Spleen (tissue), 11 donors: ENCODE data around the gene ATG5. TPM values are rescaled to one million over a fixed set of nuclear protein-coding genes. Genes with fewer than 3 reads are reported as not detected.

Experiments used
- DNase-seq: peaks from one replicate; pipeline ENCODE4 v3.0.0-alpha.2; 2020
- H3K27ac ChIP-seq, 8 donors: fragments of 200-600 bp; sonication (generic) in 7 of 8; 1 replicate in 4 of 8; 2 replicates in 4 of 8; pipeline versions ENCODE4 v1.5.0 to v1.8.0; 2016 to 2021; ENCODE audit warnings: inconsistent platforms in 4 of 8, mild to moderate bottlenecking in 4 of 8, moderate library complexity in 1 of 8
- H3K27me3 ChIP-seq, 7 donors: fragments of 200-600 bp; sonication (generic) in 6 of 7; replicated peaks in 1 of 7; 1 replicate in 4 of 7; 2 replicates in 3 of 7; pipeline versions ENCODE4 v1.5.0 to v1.8.0; 2016 to 2021; ENCODE audit warnings: inconsistent platforms in 3 of 7, mild to moderate bottlenecking in 1 of 7
- H3K36me3 ChIP-seq, 6 donors: fragments of 200-600 bp; sonication (generic) in 5 of 6; 1 replicate in 4 of 6; 2 replicates in 2 of 6; pipeline versions ENCODE4 v1.5.0 to v1.8.0; 2016 to 2021; ENCODE audit warnings: inconsistent platforms in 2 of 6
- H3K4me1 ChIP-seq, 6 donors: fragments of 200-600 bp; sonication (generic) in 5 of 6; 1 replicate in 3 of 6; 2 replicates in 3 of 6; pipeline versions ENCODE4 v1.5.0 to v1.8.0; 2016 to 2021; ENCODE audit warnings: inconsistent platforms in 3 of 6
- H3K4me3 ChIP-seq, 8 donors: fragments of 200-600 bp; sonication (generic) in 7 of 8; 1 replicate in 4 of 8; 2 replicates in 4 of 8; pipeline versions ENCODE4 v1.5.0 to v1.8.0; 2016 to 2021; ENCODE audit warnings: inconsistent platforms in 4 of 8, mild to moderate bottlenecking in 4 of 8, moderate library complexity in 2 of 8
- H3K9me3 ChIP-seq, 8 donors: fragments of 200-600 bp; sonication (generic) in 7 of 8; 1 replicate in 4 of 8; 2 replicates in 4 of 8; pipeline versions ENCODE4 v1.5.0 to v1.8.0; 2016 to 2021; ENCODE audit warnings: inconsistent platforms in 4 of 8
- CTCF ChIP-seq, 11 experiments: fragments of 200-600 bp in 7 of 11; fragments of 450-650 bp in 4 of 11; sonication (generic) in 4 of 11; IDR thresholded peaks in 8 of 11; conservative IDR thresholded peaks in 3 of 11; 1 replicate in 7 of 11; 2 replicates in 4 of 11; pipeline versions ENCODE4 v1.4.0 to v1.8.0; 2016 to 2021; ENCODE audit warnings: antibody characterized with exemption in 11 of 11, inconsistent platforms in 4 of 11, mild to moderate bottlenecking in 1 of 11
- POLR2A ChIP-seq, 3 donors: fragments of 450-650 bp; IDR thresholded peaks; one replicate each; pipeline ENCODE4 v1.5.1; 2017; ENCODE audit warnings: antibody characterized with exemption in 3 of 3, mild to moderate bottlenecking in 1 of 3
- POLR2AphosphoS5 ChIP-seq, 3 donors: sonication (generic); formaldehyde crosslinking; IDR thresholded peaks; one replicate each; pipeline ENCODE4 v1.5.1; 2017; ENCODE audit warnings: antibody characterized with exemption in 3 of 3
- WGBS, 5 donors: extraction: QIAGEN DNeasy Blood & Tissue Kit in 3 of 5; methylation state at CpG; one replicate each; pipeline versions ENCODE4 v1.1.5 to v1.1.7; 2013 to 2018; 5-methylcytosine and 5-hydroxymethylcytosine counted together
- intact Hi-C: fragments of 100-400 bp; cut with DNase I; formaldehyde crosslinking; loops from one replicate; pipeline ENCODE4 v1.15.0; 2023; ENCODE audit warnings: low total_unique reads
- polyA plus RNA-seq, 3 donors: library from polyadenylated mRNA; stranded (reverse); fragments of 200-250 nt; gene quantifications; one replicate each; pipeline ENCODE4 v1.2.1, GENCODE V29; 2013
- total RNA-seq, 7 donors: library from RNA; depleted of rRNA in 3 of 7; stranded (reverse); fragments of >200 nt in 3 of 7; fragmentation: NEBNext Ultra II Directional in 4 of 7; extraction: Animal tissue kit (Norgen Biotek cat#: 25700) in 4 of 7; gene quantifications; one replicate each; pipeline versions ENCODE4 v1.1.0 to v1.2.1, GENCODE V29; 2016 to 2021
- donor health status: healthy with polysubstance abuse.
- donor health status: DM: no; HTN: no; CAD: no; lungs with moderate emphysema.
- donor health status: DM: no; HTN: no; CAD: no.
- donor health status: Bipolar disorder and iron deficiency.
- donor health status: healthy.
- donor health status: DM: no; HTN: no; CAD: no.
- donor health status: DM: yes; HTN: yes; CAD: no.

ATG5 gene
- total and polyA plus RNA-seq, 10 donors, result 12.1 to 41.6 (median 27.7) TPM

- Histone ChIP-seq H3K4me1 (peaks cover 0 to 11% (median 0%) of the 10 kb centered on the region in 6 donors), H3K27ac (no peak overlapping the region), H3K27me3 (no peaks in the 10 kb centered on the region), H3K4me3 (no peak overlapping the region), H3K36me3 (peaks cover 0 to 17% (median 0%) of the 10 kb centered on the region in 6 donors), H3K9me3 (no peaks in the 10 kb centered on the region)
- DNase-seq, result no peak
- WGBS, 5 donors, result 59 to 73% (median 66%) methylated on average over 1 of the region's 1 CpG
- no peak for TF ChIP-seq CTCF (IDR thresholded peaks at IDR 0.05 in 8 of 11, conservative IDR thresholded peaks at IDR 0.05 in 3 of 11)
- no peak for TF ChIP-seq POLR2AphosphoS5 (IDR thresholded peaks at IDR 0.05)
- TF ChIP-seq POLR2A (IDR thresholded peaks at IDR 0.05), result no peak
- intact Hi-C loops, result no loop called here
Measured at GRCh38 chr6:106187424-106187982, 138.1 kb downstream of the ATG5 start.

DNA sequence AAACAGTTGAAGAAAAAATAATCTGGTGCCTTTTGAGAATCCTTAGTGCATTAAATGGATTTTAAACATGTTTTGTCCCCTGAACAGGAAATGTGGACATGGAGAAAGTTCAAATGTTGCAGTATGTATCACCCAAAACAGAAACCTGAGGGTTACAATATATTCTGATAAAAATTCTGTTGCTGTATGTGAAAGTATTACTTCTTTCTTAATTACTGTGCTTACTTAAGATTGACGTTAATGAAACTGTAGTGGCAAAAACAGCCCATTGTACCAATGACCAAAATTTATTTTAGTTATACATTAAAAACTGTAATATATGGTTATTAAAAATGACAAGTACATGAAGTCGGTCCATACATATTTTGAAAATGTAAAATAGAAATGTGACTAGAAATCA, 138.8 kb downstream of the ATG5 start:
- TF ChIP-seq CTCF (IDR thresholded peaks at IDR 0.05 in 8 of 11, conservative IDR thresholded peaks at IDR 0.05 in 3 of 11) (no peak), POLR2A (IDR thresholded peaks at IDR 0.05) (no peak), POLR2AphosphoS5 (IDR thresholded peaks at IDR 0.05) (no peak)
- Histone ChIP-seq H3K27me3 (no peaks in the 10 kb centered on the region), H3K36me3 (peaks cover 0 to 17% (median 0%) of the 10 kb centered on the region in 6 donors), H3K27ac (no peak overlapping the region), H3K4me1 (peaks cover 0 to 11% (median 0%) of the 10 kb centered on the region in 6 donors), H3K4me3 (no peak overlapping the region), H3K9me3 (no peaks in the 10 kb centered on the region)
- WGBS, 5 donors, result 75 to 91% (median 82%) methylated on average over 2 of the region's 2 CpGs
- intact Hi-C loops, result no loop called here
- DNase-seq, result no peak

GRCh38 chr6:106186172-106186571, 139.4 kb downstream of the ATG5 start:
- TF ChIP-seq POLR2A (IDR thresholded peaks at IDR 0.05) (no peak), CTCF (IDR thresholded peaks at IDR 0.05 in 8 of 11, conservative IDR thresholded peaks at IDR 0.05 in 3 of 11) (no peak), POLR2AphosphoS5 (IDR thresholded peaks at IDR 0.05) (no peak)
- DNase-seq, result no peak
- intact Hi-C loops, result no loop called here
- Histone ChIP-seq H3K9me3 (no peaks in the 10 kb centered on the region), H3K27ac (no peak overlapping the region), H3K4me1 (peaks cover 0 to 11% (median 0%) of the 10 kb centered on the region in 6 donors), H3K27me3 (no peaks in the 10 kb centered on the region), H3K36me3 (peaks cover 0 to 17% (median 0%) of the 10 kb centered on the region in 6 donors), H3K4me3 (no peak overlapping the region)
- 68 to 83% (median 70%) methylated on average over 3 of the region's 3 CpGs for WGBS, 5 donors

GRCh38 chr6:106185615-106186014, 139.9 kb downstream of the ATG5 start:
- no peaks in the 10 kb centered on the region for H3K27me3 ChIP-seq
- H3K27ac ChIP-seq, result no peak overlapping the region
- 81 to 97% (median 86%) methylated on average over 2 of the region's 2 CpGs for WGBS, 5 donors
- no peaks in the 10 kb centered on the region for H3K9me3 ChIP-seq
- intact Hi-C loops, result no loop called here
- no peak for DNase-seq
- H3K4me3 ChIP-seq, result no peak overlapping the region
- peaks cover 0 to 17% (median 0%) of the 10 kb centered on the region in 6 donors for H3K36me3 ChIP-seq
- H3K4me1 ChIP-seq, result peaks cover 0 to 11% (median 0%) of the 10 kb centered on the region in 6 donors
- no peak for TF ChIP-seq CTCF (IDR thresholded peaks at IDR 0.05 in 8 of 11, conservative IDR thresholded peaks at IDR 0.05 in 3 of 11)
- TF ChIP-seq POLR2A (IDR thresholded peaks at IDR 0.05), result no peak
- TF ChIP-seq POLR2AphosphoS5 (IDR thresholded peaks at IDR 0.05), result no peak
